GM12878 (cell line): ENCODE results near the gene ERC1. TPM values are rescaled to one million over a fixed set of nuclear protein-coding genes. Genes with fewer than 3 reads are reported as not detected.

Source experiments
- BMI1 ChIP-seq: fragments of 450-650 bp; IDR thresholded peaks from 2 replicates; pipeline ENCODE4 v1.6.1; 2016; ENCODE audit warnings: mild to moderate bottlenecking, moderate library complexity, borderline replicate concordance
- BRCA1 ChIP-seq: IDR thresholded peaks from 2 replicates; pipeline ENCODE4 v1.6.1; 2011; ENCODE audit warnings: low read depth, low read length, improper control_type of control experiment
- CBX3 ChIP-seq: fragments of 200-600 bp; sonication (generic); IDR thresholded peaks from 2 replicates; pipeline ENCODE4 v1.6.1; 2016; ENCODE audit warnings: low read depth, borderline replicate concordance
- CHD1 ChIP-seq: IDR thresholded peaks from 2 replicates; pipeline ENCODE4 v1.6.1; 2012; ENCODE audit warnings: low read depth, low read length, improper control_type of control experiment
- CHD2 ChIP-seq: IDR thresholded peaks from 2 replicates; pipeline ENCODE4 v1.6.1; 2011; ENCODE audit warnings: low read depth, low read length, improper control_type of control experiment, borderline replicate concordance
- DPF2 ChIP-seq: fragments of 450-650 bp; IDR thresholded peaks from 2 replicates; pipeline ENCODE4 v1.6.1; 2017; ENCODE audit warnings: mild to moderate bottlenecking
- HDAC6 ChIP-seq: fragments of 200-600 bp; sonication (generic); IDR thresholded peaks from one replicate; pipeline ENCODE4 v1.8.0; 2017; ENCODE audit warnings: antibody characterized with exemption; ENCODE audit not compliant: unreplicated experiment
- MEF2B ChIP-seq: fragments of 450-650 bp; IDR thresholded peaks from 2 replicates; pipeline ENCODE4 v1.6.1; 2018; ENCODE audit warnings: mild to moderate bottlenecking, moderate library complexity; ENCODE audit not compliant: partially characterized antibody, poor library complexity, severe bottlenecking
- NBN ChIP-seq: fragments of 450-650 bp; IDR thresholded peaks from 2 replicates; pipeline ENCODE4 v1.6.1; 2016
- NFYA ChIP-seq: IDR thresholded peaks from 2 replicates; pipeline ENCODE4 v1.6.1; 2011; ENCODE audit warnings: low read depth, mild to moderate bottlenecking, low read length, improper control_type of control experiment, borderline replicate concordance
- PML ChIP-seq: IDR thresholded peaks from 2 replicates; pipeline ENCODE4 v1.6.1; 2012; ENCODE audit warnings: low read length, inconsistent platforms
- RB1 ChIP-seq: fragments of 450-650 bp; formaldehyde crosslinking; IDR thresholded peaks from 2 replicates; pipeline ENCODE4 v1.6.1; 2017; ENCODE audit warnings: mild to moderate bottlenecking, borderline replicate concordance
- STAT3 ChIP-seq: IDR thresholded peaks from 2 replicates; pipeline ENCODE4 v1.6.1; 2011; ENCODE audit warnings: low read depth, low read length, improper control_type of control experiment
- TARDBP ChIP-seq: IDR thresholded peaks from 2 replicates; pipeline ENCODE4 v1.6.1; 2016; ENCODE audit warnings: borderline replicate concordance
- WRNIP1 ChIP-seq: IDR thresholded peaks from 2 replicates; pipeline ENCODE4 v1.6.1; 2011; ENCODE audit warnings: low read depth, low read length, improper control_type of control experiment, borderline replicate concordance
- ZNF384 ChIP-seq: IDR thresholded peaks from 2 replicates; pipeline ENCODE4 v1.6.1; 2012; ENCODE audit warnings: low read depth, mild to moderate bottlenecking, low read length, improper control_type of control experiment, borderline replicate concordance
- polyA plus RNA-seq, 11 experiments: library from polyadenylated mRNA; depleted of rRNA in 4 of 11; unstranded in 6 of 11; stranded (reverse) in 5 of 11; fragments of >200 nt; fragmentation: Nextera tagmentation in 4 of 11; fragmentation: Illumina TruSeq in 1 of 11; extraction: Ambion mirVana in 4 of 11; extraction: Trizol in 1 of 11; gene quantifications; 1 replicate in 1 of 11; 2 replicates in 10 of 11; pipeline versions ENCODE4 v1.2.1 to v1.2.3, GENCODE V29; 2011 to 2016; ENCODE audit warnings: inconsistent platforms in 2 of 11, missing spikeins in 2 of 11, low read depth in 1 of 11
- total RNA-seq, 4 experiments: library from RNA; depleted of rRNA in 3 of 4; stranded (reverse); fragments of >200 nt in 3 of 4; fragmentation: Illumina TruSeq in 1 of 4; extraction: Trizol in 1 of 4; gene quantifications; 2 replicates each; pipeline versions ENCODE4 v1.2.1 to v1.2.3, GENCODE V29; 2013 to 2021
- TF ChIP-seq, protein P1 (sequence below): fragments of 450-650 bp; IDR thresholded peaks from 2 replicates; pipeline ENCODE4 v1.6.1; 2017; ENCODE audit warnings: mild to moderate bottlenecking, moderate library complexity
- TF ChIP-seq, protein P2 (sequence below): fragments of 450-650 bp; IDR thresholded peaks from 2 replicates; pipeline ENCODE4 v1.6.1; 2017; ENCODE audit warnings: borderline replicate concordance
- TF ChIP-seq, protein P3 (sequence below): fragments of 450-650 bp; conservative IDR thresholded peaks from 2 replicates; pipeline ENCODE4 v1.6.1; 2017; ENCODE audit warnings: mild to moderate bottlenecking, moderate library complexity
- TF ChIP-seq, protein P4 (sequence below): fragments of 450-650 bp; IDR thresholded peaks from 2 replicates; pipeline ENCODE4 v1.6.1; 2016; ENCODE audit warnings: mild to moderate bottlenecking
- TF ChIP-seq, protein P5 (sequence below): IDR thresholded peaks from 2 replicates; pipeline ENCODE4 v1.6.1; 2011; ENCODE audit warnings: low read depth, mild to moderate bottlenecking, low read length, moderate library complexity, borderline replicate concordance; ENCODE audit errors: extremely low read depth

The ERC1 gene
- total and polyA plus RNA-seq, 10 of the 15 experiments (the other 5 are each of a cell fraction or from before 2014, with no cell fraction given): 0.75 to 8.0 (median 5.0) TPM

DNA sequence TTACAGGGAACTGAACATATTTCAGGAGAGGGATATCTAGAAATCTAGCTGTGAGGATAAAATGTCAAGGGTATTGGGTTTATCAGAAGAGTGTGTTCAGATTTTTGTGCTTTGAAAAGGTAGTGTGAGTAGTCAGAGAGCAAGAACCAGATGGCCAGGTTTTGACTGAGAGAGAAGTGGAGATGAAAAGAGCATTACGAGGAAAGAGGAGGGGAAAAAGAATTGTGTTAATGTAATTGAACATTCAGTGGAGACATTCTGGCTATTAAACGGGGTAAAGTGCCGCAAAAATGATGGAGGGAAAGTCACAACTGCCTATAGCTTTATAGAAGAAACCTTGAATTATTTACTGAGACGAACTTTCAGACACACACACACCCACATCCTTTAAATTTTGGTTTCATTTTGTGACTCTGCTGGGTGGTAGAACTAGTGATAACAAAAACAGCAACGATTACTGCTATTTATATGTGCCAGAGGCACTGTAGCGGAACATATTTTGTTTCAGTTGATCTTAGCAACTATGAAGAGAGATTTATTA, 213.6 kb downstream of the ERC1 start (continued):
- TF ChIP-seq TARDBP (no peak), NBN (0 out of 2 replicates have a peak, but pooled peaks have one; percentile 12), WRNIP1 (no peak), ZNF384 (no peak), CHD1 (no peak), RB1 (no peak), STAT3 (no peak), HDAC6 (no peak), BRCA1 (no peak), BMI1 (no peak), CBX3 (no peak), PML (no peak), CHD2 (no peak), DPF2 (no peak), NFYA (no peak), MEF2B (peak; percentile 55)
- TF ChIP-seq, protein P1, sequence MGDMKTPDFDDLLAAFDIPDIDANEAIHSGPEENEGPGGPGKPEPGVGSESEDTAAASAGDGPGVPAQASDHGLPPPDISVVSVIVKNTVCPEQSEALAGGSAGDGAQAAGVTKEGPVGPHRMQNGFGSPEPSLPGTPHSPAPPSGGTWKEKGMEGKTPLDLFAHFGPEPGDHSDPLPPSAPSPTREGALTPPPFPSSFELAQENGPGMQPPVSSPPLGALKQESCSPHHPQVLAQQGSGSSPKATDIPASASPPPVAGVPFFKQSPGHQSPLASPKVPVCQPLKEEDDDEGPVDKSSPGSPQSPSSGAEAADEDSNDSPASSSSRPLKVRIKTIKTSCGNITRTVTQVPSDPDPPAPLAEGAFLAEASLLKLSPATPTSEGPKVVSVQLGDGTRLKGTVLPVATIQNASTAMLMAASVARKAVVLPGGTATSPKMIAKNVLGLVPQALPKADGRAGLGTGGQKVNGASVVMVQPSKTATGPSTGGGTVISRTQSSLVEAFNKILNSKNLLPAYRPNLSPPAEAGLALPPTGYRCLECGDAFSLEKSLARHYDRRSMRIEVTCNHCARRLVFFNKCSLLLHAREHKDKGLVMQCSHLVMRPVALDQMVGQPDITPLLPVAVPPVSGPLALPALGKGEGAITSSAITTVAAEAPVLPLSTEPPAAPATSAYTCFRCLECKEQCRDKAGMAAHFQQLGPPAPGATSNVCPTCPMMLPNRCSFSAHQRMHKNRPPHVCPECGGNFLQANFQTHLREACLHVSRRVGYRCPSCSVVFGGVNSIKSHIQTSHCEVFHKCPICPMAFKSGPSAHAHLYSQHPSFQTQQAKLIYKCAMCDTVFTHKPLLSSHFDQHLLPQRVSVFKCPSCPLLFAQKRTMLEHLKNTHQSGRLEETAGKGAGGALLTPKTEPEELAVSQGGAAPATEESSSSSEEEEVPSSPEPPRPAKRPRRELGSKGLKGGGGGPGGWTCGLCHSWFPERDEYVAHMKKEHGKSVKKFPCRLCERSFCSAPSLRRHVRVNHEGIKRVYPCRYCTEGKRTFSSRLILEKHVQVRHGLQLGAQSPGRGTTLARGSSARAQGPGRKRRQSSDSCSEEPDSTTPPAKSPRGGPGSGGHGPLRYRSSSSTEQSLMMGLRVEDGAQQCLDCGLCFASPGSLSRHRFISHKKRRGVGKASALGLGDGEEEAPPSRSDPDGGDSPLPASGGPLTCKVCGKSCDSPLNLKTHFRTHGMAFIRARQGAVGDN: no peak
- TF ChIP-seq, protein P2, sequence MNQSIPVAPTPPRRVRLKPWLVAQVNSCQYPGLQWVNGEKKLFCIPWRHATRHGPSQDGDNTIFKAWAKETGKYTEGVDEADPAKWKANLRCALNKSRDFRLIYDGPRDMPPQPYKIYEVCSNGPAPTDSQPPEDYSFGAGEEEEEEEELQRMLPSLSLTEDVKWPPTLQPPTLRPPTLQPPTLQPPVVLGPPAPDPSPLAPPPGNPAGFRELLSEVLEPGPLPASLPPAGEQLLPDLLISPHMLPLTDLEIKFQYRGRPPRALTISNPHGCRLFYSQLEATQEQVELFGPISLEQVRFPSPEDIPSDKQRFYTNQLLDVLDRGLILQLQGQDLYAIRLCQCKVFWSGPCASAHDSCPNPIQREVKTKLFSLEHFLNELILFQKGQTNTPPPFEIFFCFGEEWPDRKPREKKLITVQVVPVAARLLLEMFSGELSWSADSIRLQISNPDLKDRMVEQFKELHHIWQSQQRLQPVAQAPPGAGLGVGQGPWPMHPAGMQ: no peak
- TF ChIP-seq, protein P3, sequence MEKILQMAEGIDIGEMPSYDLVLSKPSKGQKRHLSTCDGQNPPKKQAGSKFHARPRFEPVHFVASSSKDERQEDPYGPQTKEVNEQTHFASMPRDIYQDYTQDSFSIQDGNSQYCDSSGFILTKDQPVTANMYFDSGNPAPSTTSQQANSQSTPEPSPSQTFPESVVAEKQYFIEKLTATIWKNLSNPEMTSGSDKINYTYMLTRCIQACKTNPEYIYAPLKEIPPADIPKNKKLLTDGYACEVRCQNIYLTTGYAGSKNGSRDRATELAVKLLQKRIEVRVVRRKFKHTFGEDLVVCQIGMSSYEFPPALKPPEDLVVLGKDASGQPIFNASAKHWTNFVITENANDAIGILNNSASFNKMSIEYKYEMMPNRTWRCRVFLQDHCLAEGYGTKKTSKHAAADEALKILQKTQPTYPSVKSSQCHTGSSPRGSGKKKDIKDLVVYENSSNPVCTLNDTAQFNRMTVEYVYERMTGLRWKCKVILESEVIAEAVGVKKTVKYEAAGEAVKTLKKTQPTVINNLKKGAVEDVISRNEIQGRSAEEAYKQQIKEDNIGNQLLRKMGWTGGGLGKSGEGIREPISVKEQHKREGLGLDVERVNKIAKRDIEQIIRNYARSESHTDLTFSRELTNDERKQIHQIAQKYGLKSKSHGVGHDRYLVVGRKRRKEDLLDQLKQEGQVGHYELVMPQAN: no peak
- TF ChIP-seq, protein P4, sequence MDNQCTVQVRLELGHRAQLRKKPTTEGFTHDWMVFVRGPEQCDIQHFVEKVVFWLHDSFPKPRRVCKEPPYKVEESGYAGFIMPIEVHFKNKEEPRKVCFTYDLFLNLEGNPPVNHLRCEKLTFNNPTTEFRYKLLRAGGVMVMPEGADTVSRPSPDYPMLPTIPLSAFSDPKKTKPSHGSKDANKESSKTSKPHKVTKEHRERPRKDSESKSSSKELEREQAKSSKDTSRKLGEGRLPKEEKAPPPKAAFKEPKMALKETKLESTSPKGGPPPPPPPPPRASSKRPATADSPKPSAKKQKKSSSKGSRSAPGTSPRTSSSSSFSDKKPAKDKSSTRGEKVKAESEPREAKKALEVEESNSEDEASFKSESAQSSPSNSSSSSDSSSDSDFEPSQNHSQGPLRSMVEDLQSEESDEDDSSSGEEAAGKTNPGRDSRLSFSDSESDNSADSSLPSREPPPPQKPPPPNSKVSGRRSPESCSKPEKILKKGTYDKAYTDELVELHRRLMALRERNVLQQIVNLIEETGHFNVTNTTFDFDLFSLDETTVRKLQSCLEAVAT: peak; percentile 26; the same call in 1 of the 2 replicates
- TF ChIP-seq, protein P5, sequence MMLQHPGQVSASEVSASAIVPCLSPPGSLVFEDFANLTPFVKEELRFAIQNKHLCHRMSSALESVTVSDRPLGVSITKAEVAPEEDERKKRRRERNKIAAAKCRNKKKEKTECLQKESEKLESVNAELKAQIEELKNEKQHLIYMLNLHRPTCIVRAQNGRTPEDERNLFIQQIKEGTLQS: no peak
